Stimulated activated naive CD8-positive, alpha-beta T cell treated with anti-CD3 and anti-CD28 coated beads, Interleukin-15, amount 100 ng/mL, for 72 hours (primary cell): ENCODE measurements around the gene ACKR3.

ENCODE experiments used
- ATAC-seq: fragments of 150-1000 bp; cut with Tn5 transposase; 2 replicates; pipeline ENCODE4 v1.10.0; 2021; ENCODE audit warnings: mild to moderate bottlenecking, moderate library complexity
- DNase-seq, 2 donors: peaks; one replicate each; pipeline ENCODE4 v3.0.0; 2021 to 2022
- H3K27ac Mint-ChIP-seq, 2 donors: one replicate each; pipeline ENCODE4 v1.8.0; 2022; ENCODE audit warnings: mild to moderate bottlenecking in 2 of 2, mixed read lengths in 2 of 2, moderate library complexity in 2 of 2
- H3K27me3 Mint-ChIP-seq: one replicate; pipeline ENCODE4 v1.8.0; 2022; ENCODE audit warnings: mixed read lengths
- H3K4me1 Mint-ChIP-seq: one replicate; pipeline ENCODE4 v1.8.0; 2022; ENCODE audit warnings: mild to moderate bottlenecking, mixed read lengths
- H3K4me3 Mint-ChIP-seq, 2 donors: one replicate each; pipeline ENCODE4 v1.8.0; 2022; ENCODE audit warnings: mild to moderate bottlenecking in 2 of 2, mixed read lengths in 2 of 2, moderate library complexity in 1 of 2
- H3K9me3 Mint-ChIP-seq, 2 donors: one replicate each; pipeline ENCODE4 v1.8.0; 2022; ENCODE audit warnings: mixed read lengths in 2 of 2

Gene ACKR3

GRCh38 chr2:236584521-236585384 lies 15.1 kb downstream of the ACKR3 start:
- Mint-ChIP-seq H3K27me3 (no peaks in the 10 kb centered on the region), H3K9me3 (peaks cover 0 to 5% of the 10 kb centered on the region in 2 donors), H3K27ac (peak overlapping the region in 1 of 2 donors; percentile 31), H3K4me3 (no peak overlapping the region), H3K4me1 (no peaks in the 10 kb centered on the region)
- DNase-seq, result no peak
- ATAC-seq, result no peak

DNA sequence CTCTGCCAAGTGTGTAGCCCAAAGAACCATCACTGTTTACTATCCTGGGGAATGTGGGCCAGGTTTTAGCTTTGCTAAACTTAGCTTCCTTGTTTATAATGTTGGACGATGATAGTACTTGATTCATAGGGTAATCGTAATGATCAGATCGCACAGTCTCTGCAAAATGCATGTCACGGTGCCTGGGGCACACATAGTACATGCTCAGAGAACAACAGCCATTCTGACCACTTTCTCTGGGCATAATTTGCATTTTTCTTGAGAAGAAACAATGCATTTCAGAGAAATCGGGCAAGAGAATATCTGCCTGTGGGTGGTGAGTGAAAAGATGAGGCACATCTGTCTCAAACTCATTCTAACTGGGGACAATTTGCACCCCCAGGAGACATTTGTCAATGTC lies 16.3 kb downstream of the ACKR3 start:
- Mint-ChIP-seq H3K4me1 (no peaks in the 10 kb centered on the region), H3K4me3 (no peak overlapping the region)
- ATAC-seq, result no peak

GRCh38 chr2:236587861-236588815 lies 18.5 kb downstream of the ACKR3 start:
- DNase-seq (no peak), ATAC-seq (no peak)
- Mint-ChIP-seq H3K9me3 (peaks cover 0 to 5% of the 10 kb centered on the region in 2 donors), H3K27ac (no peak overlapping the region), H3K27me3 (no peaks in the 10 kb centered on the region), H3K4me3 (no peak overlapping the region), H3K4me1 (no peaks in the 10 kb centered on the region)

More for the DNA sequence above, 16.3 kb downstream of the ACKR3 start:
- Mint-ChIP-seq H3K9me3 (peaks cover 0 to 5% of the 10 kb centered on the region in 2 donors), H3K27me3 (no peaks in the 10 kb centered on the region), H3K27ac (no peak overlapping the region)
- no peak for DNase-seq

- Mint-ChIP-seq H3K9me3 (peaks cover 0 to 5% of the 10 kb centered on the region in 2 donors), H3K27ac (no peak overlapping the region), H3K4me3 (no peak overlapping the region), H3K27me3 (no peaks in the 10 kb centered on the region), H3K4me1 (no peaks in the 10 kb centered on the region)
- no peak for ATAC-seq
- DNase-seq, result no peak
Measured at GRCh38 chr2:236588932-236589592, 19.4 kb downstream of the ACKR3 start.

DNA sequence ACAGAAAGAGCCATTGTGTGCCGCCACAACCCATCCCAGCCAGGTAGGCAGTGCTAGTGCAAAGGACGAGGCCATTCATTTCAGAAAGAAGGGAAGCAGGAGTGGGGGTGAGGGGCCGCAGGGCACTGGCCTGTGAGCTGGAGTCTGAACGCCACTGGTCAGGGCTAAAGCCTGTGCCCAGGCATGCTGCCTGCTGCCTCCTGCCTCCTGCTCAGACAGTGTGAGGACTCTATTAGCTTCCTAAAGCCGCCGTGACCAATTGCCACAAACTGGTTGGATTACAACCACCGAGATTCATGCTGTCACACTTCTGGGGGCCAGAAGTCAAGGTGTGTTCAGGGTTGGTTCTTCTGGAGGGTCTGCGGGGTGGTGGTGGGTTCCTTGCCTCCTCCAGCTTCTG lies 21.2 kb downstream of the ACKR3 start:
- DNase-seq (no peak), ATAC-seq (no peak)
- Mint-ChIP-seq H3K4me1 (no peaks in the 10 kb centered on the region), H3K9me3 (peaks cover 0 to 5% of the 10 kb centered on the region in 2 donors), H3K4me3 (no peak overlapping the region), H3K27ac (no peak overlapping the region), H3K27me3 (no peaks in the 10 kb centered on the region)

- no peak for DNase-seq
- Mint-ChIP-seq H3K27me3 (no peaks in the 10 kb centered on the region), H3K27ac (no peak overlapping the region), H3K4me1 (no peaks in the 10 kb centered on the region), H3K9me3 (no peaks in the 10 kb centered on the region), H3K4me3 (no peak overlapping the region)
- no peak for ATAC-seq
Measured at GRCh38 chr2:236592821-236593220, 23.2 kb downstream of the ACKR3 start.

- Mint-ChIP-seq H3K4me1 (no peaks in the 10 kb centered on the region), H3K4me3 (no peak overlapping the region), H3K9me3 (no peaks in the 10 kb centered on the region), H3K27ac (no peak overlapping the region), H3K27me3 (no peaks in the 10 kb centered on the region)
- DNase-seq (no peak), ATAC-seq (no peak)
Measured at GRCh38 chr2:236593531-236593930, 23.9 kb downstream of the ACKR3 start.

GRCh38 chr2:236593956-236594355 lies 24.3 kb downstream of the ACKR3 start:
- H3K4me3 Mint-ChIP-seq, result no peak overlapping the region
- H3K27ac Mint-ChIP-seq, result no peak overlapping the region
- no peaks in the 10 kb centered on the region for H3K4me1 Mint-ChIP-seq
- no peaks in the 10 kb centered on the region for H3K9me3 Mint-ChIP-seq
- H3K27me3 Mint-ChIP-seq, result no peaks in the 10 kb centered on the region
- no peak for ATAC-seq
- DNase-seq, result no peak

DNA sequence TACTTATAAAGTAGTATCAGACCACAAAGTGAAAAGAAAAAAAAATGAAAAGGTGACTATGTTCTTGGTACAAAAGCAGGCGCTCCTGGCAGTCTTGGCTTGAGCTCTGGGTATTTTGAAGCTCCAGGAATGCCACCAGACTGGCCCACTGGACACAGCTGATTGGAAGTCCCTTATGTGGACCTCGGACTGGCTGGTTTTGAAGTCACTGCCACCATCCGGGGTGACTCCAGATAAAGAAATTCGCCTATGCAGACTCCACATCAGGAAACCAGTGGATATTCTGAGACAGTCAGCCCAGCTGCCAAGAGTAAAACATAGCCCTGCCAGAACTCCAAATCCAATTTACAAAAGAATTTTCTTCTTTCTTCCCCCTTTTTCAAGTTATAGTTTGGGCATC lies 28.0 kb downstream of the ACKR3 start:
- no peak for ATAC-seq
- H3K27ac Mint-ChIP-seq, result peak overlapping the region in 1 of 2 donors; percentile 10
- no peaks in the 10 kb centered on the region for H3K27me3 Mint-ChIP-seq
- H3K9me3 Mint-ChIP-seq, result no peaks in the 10 kb centered on the region
- H3K4me3 Mint-ChIP-seq, result no peak overlapping the region
- H3K4me1 Mint-ChIP-seq, result no peaks in the 10 kb centered on the region
- DNase-seq, result no peak

- no peak overlapping the region for H3K27ac Mint-ChIP-seq
- H3K27me3 Mint-ChIP-seq, result peaks cover 7% of the 10 kb centered on the region
- no peak for DNase-seq
- no peaks in the 10 kb centered on the region for H3K4me1 Mint-ChIP-seq
- no peaks in the 10 kb centered on the region for H3K9me3 Mint-ChIP-seq
- H3K4me3 Mint-ChIP-seq, result no peak overlapping the region
- ATAC-seq, result no peak
Measured at GRCh38 chr2:236599059-236599458, 29.4 kb downstream of the ACKR3 start.

DNA sequence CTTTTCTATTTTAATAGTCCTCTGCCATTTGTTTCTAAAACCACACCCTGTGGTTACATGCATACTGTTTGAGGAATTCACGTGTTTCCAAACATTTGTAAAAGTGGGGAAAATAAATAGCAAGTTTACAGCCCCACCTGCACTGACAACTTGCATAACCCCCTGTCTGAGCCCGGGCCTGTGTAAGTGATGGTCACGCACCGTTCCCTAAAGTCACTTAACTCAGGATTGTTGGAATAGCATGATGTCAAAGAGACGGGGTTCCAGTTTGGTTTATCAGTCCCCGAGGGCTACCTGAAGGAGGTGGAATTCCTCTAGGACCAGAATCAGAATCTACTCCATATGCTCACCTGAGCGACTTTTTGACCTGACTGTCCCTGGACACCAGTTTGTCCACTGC lies 30.5 kb downstream of the ACKR3 start:
- DNase-seq, result no peak
- Mint-ChIP-seq H3K27ac (peak overlapping the region in 1 of 2 donors; percentile 55), H3K4me1 (peaks cover 5% of the 10 kb centered on the region), H3K27me3 (peaks cover 18% of the 10 kb centered on the region), H3K4me3 (no peak overlapping the region), H3K9me3 (no peaks in the 10 kb centered on the region)
- ATAC-seq, result no peak

DNA sequence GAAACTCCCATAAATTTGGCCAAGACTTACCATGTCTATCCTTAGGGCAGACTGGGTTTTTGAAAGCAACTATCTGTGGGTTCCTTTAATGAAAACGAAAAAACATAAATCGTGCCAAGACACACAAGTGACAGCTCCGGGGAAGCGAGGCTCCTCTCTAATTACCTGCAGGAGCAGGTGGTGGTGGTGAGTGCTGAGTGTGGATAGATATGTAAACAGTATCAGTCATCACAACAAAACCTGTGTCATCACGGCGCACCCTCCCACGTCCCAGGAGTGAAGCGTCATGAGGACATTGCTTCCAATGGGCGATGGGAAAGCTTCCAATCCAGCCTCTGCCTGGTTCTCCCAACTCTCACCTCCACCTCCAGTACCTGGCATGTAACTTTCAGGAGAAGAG lies 31.3 kb downstream of the ACKR3 start:
- Mint-ChIP-seq H3K4me1 (peaks cover 6% of the 10 kb centered on the region), H3K27me3 (peaks cover 25% of the 10 kb centered on the region)
- ATAC-seq, result no peak

GRCh38 chr2:236601316-236602202 lies 31.9 kb downstream of the ACKR3 start:
- Mint-ChIP-seq H3K4me1 (peaks cover 6% of the 10 kb centered on the region), H3K27ac (no peak overlapping the region), H3K9me3 (no peaks in the 10 kb centered on the region), H3K4me3 (no peak overlapping the region), H3K27me3 (peaks cover 32% of the 10 kb centered on the region)
- ATAC-seq (no peak), DNase-seq (no peak)

More for the DNA sequence above, 31.3 kb downstream of the ACKR3 start:
- Mint-ChIP-seq H3K27ac (no peak overlapping the region), H3K9me3 (no peaks in the 10 kb centered on the region), H3K4me3 (no peak overlapping the region)
- DNase-seq, result no peak

- ATAC-seq (no peak), DNase-seq (no peak)
- Mint-ChIP-seq H3K4me3 (no peak overlapping the region), H3K4me1 (peaks cover 6% of the 10 kb centered on the region), H3K27ac (no peak overlapping the region), H3K27me3 (peaks cover 43% of the 10 kb centered on the region), H3K9me3 (no peaks in the 10 kb centered on the region)
Measured at GRCh38 chr2:236602678-236603077, 33.1 kb downstream of the ACKR3 start.
